Measurements from ENCODE around the gene THOC6.
A peak's percentile ranks its signal among the peaks of the same experiment; 100 is the strongest.

THOC6 gene

GRCh38 chr16:3017794-3018506 is 5.9 kb upstream of the THOC6 start, which contains the start of gene CLDN6:
TSS of gene CLDN6 (minus strand) at chr16:3018183. CDS start at chr16:3016021, 2,162 bp downstream.
- DNase-seq = peak; percentile 34 to 69

GRCh38 chr16:3019594-3020246 is 4.1 kb upstream of the THOC6 start:
- no peak for DNase-seq

DNA sequence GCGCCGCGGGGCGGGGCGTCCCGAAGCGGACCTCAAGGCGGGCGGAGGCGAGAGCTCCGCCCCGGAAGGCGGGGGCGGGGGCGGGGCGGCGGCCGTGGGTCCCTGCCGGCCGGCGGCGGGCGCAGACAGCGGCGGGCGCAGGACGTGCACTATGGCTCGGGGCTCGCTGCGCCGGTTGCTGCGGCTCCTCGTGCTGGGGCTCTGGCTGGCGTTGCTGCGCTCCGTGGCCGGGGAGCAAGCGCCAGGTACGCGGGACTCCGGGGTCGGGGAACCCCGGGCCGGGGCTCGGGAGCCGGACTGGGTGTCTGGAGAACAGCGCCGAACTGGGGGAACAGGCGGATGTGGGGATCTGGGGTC is 3.6 kb upstream of the THOC6 start, which contains the start of gene TNFRSF12A:
TNFRSF12A (plus strand) TSS at position 122 of the 357 bp plus-strand sequence; CDS start at position 152, 30 bp downstream.
- DNase-seq = peak; percentile 39 to 77

DNA sequence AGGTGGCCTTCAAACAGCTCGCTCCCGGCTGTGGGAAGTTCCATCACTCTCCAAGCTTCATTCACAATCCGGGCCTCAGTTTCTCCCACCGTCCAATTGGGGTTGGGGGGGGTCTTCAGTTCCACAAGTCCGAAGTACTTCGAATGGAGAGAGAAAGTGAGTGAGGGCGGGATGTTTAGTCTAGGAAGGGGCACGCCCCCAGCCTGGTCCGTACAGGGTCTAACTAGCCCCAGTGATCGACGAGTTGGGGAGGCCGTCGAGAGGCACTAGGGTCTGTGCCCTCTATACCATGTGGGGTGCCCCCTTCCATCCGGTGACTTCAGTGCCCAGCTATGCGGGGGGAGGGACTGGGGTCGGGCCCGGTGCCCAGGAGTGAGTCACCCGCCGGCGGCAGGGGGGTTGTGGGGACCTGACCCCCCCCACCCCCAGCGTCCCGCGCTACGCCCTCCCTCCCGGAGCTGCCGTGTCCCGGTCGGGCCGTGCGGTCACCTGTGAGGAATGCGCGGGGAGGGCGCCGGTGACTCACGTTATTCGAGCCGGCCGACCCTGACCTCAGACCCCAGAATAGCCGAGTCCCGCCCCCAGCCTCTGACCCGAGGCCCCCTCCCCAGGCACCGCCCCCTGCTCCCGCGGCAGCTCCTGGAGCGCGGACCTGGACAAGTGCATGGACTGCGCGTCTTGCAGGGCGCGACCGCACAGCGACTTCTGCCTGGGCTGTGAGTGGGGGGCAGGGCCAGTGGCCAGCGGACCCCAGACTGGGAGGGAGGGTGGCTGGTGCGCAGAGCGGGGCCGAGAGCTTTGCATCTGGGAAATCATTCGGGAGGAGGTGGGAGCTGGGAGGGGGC is 3.0 kb upstream of the THOC6 start:
- peak in 1 of 2 experiments; percentile 70 for DNase-seq

DNA sequence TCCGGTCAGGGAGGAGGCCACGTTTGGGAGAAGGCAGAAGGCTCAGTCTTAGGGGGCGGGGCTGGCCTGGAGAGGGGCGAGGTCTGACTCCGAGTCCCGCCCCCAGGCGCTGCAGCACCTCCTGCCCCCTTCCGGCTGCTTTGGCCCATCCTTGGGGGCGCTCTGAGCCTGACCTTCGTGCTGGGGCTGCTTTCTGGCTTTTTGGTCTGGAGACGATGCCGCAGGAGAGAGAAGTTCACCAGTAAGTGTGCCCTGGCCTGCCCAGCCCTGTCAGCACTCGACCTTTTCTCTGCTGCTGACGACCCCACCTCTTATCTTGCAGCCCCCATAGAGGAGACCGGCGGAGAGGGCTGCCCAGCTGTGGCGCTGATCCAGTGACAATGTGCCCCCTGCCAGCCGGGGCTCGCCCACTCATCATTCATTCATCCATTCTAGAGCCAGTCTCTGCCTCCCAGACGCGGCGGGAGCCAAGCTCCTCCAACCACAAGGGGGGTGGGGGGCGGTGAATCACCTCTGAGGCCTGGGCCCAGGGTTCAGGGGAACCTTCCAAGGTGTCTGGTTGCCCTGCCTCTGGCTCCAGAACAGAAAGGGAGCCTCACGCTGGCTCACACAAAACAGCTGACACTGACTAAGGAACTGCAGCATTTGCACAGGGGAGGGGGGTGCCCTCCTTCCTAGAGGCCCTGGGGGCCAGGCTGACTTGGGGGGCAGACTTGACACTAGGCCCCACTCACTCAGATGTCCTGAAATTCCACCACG is 2.2 kb upstream of the THOC6 start:
- peak; percentile 51 to 75 for DNase-seq

DNA sequence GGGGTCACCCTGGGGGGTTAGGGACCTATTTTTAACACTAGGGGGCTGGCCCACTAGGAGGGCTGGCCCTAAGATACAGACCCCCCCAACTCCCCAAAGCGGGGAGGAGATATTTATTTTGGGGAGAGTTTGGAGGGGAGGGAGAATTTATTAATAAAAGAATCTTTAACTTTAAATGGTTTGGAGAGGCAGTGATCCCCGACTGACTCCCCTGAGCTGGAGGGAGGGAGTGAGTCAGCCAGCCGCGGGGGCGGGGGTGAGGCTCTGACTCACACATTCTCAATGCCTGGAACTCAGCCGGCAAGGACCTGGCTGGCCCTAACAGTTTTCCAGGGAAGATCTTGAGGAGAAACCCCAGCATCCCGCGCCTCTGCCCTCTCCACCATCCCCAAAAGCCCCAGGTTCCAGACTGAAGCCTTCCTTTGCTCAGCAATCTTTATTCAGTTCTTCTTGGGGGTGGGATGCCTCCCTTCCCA is 1.6 kb upstream of the THOC6 start:
- no peak for DNase-seq

DNA sequence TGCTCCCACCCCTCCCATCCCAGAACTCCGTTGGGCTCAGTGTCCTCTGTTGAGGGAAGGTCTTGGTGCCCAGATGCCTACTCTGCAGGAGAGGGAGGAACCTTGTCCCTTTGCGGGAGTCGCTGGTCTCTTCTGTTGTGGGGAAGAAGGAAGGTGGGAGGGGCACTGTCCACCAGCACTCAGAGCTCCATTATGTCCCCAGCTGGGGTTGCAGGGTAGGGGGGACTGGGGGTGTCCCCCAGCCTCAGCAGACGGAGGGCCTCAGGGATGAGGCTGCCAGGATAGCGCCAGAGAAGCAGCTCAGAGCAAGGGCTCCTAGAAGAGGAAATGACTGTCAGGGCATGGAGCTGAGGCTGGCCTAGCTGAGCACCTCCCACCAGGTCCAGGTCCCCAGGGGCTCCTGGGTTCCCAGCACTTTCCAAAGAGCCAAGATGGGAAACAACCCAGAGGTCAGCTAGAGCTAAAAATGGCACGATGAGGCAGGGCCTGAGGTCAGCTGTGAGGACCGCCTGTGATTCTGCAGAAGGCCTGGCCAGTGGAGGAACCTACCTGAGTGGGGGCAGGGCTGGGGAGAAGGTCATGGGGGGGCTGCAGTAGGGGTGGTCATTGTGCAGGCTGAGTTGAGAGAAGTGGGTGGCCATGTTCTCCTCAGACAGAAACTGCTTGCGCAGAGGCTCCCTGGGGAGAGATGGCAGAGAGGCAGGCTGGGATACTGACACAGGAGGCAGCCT is 986 bp upstream of the THOC6 start:
- no peak for DNase-seq

- DNase-seq = no peak
These were observed 493 bp upstream of the THOC6 start for GRCh38 chr16:3023415-3023668.

DNA sequence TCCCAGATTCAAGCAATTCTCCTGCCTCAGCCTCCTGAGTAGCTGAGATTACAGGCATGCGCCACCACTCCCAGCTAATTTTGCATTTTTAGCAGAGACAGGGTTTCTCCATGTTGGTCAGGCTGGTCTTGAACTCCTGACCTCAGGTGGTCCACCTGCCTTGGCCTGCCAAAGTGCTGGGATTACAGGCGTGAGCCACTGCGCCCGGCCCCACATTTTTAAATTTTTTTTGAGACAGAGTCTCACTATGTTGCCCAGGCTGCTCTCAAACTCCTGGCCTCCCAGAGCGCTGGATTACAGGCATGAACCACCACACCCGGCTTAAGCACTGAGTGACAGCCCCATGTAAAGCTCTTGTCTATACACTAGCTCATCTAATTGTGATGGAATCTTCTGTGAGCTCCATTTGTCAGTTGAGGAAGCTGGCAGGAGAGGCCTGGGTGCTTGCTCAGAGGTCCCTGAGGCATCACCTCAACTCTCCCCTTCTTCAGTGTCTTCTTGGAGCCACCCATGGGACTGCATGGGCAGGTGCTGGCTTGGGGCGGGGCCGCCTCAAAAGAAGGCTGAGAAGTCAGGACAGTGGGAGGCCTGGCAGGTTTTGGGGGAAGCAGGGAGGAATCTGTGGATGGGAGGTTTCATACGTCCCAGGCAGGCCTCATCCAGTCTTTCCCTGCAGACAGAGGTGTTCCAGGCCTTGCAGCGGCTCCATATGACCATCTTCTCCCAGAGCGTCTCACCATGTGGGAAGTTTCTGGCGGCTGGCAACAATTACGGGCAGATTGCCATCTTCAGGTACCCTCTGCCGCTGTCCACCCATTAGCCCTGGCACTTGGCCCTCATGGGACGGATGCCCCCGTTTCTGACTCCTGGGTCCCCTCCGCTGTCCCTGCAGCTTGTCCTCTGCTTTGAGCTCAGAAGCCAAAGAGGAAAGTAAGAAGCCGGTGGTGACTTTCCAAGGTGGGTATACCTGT is 1.5 kb downstream of the THOC6 start:
- DNase-seq = no peak

- no peak for DNase-seq
These were observed 2.2 kb downstream of the THOC6 start for GRCh38 chr16:3026003-3026378.

GRCh38 chr16:3026609-3027488 is 3.0 kb downstream of the THOC6 start:
- no peak for DNase-seq

DNA sequence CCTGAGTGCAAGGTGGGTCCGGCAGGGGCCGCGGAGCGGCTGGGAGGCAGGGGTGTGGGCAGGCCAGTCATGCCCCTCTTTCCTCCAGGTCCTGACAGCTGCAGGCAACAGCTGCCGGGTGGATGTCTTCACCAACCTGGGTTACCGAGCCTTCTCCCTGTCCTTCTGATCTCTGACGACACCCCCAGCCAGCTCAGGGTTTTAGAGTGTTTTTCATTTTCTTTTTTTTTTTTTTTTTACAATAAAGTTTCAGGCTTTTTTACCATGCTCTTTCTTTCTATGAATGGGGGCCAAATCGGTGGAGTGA is 3.6 kb downstream of the THOC6 start:
- no peak for DNase-seq

DNA sequence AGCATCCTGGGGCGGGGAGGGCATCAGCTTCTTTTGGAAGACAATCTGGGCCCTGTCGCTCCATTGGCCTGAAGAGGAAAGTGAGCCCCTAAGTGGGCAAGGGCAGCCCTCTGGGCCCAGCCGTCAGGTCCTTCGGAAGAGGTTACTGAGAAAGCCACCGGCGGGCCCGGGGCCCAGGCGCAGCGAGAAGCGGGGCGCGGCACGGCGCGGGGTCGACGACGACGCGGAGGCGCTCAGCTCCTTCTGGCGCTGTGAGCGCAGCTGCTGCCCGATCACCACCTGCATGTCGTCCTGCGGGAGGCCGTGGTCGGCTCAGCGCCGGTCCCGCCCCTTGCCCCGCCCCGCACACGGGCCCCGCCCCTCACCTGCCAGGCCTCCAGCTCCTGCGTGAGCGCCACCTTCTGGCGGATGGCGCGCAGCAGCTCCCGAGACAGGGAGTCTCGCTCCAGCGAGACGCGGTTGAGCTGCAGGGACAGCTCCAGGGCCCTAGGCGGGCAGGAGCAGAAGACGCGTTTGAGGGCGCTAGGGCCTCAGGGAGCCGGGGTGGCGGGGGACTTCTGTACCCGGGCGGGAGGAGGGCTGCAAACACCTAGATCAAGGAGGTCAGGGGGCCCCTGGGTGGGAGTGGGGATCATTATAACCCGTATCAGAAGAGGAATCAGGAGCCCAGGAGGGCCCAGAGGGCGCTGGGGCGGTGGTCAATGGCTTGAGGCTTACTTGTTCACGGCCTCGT is 4.3 kb downstream of the THOC6 start:
- DNase-seq = peak; percentile 86 to 93

DNA sequence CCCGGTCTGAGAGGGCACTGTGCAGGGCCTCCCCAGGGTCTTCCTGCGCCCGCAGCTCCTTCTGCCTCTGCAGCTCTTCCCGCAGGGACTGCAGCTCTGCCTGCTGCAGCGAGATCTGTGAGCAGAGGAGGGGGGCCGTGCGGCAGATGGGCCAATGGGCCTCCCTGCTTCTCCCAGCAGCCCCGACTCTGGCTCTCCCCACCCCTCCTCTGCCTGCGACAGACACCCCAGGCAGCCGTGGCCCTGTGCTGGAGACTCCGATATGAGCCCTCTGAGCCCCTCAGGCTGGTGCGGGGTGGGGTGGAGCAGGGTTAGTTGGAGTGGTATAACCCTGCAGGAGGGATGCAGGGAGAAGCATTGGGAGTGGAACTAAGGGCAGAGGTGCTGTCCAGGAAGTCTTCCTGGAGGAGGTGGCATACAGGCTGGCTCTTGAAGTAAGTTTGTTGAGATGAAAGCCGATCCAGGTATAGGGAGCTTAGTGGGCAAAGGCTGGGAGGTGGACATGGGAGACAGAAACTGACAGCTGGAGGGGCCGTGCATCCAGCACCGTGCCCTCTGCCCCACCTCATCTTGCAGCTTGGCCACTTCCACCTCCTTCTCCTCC is 5.0 kb downstream of the THOC6 start:
- DNase-seq = peak in 1 of 2 experiments; percentile 59

GRCh38 chr16:3029491-3030221 is 5.8 kb downstream of the THOC6 start:
- DNase-seq = no peak

- DNase-seq = no peak
These were observed 6.7 kb downstream of the THOC6 start for GRCh38 chr16:3030222-3031212.

GRCh38 chr16:3032624-3033023 is 8.8 kb downstream of the THOC6 start:
- no peak for DNase-seq
